Testis (tissue), 2 donors: ENCODE measurements around the gene HJV.

ENCODE experiments used
- POLR2A ChIP-seq: fragments of 450-650 bp; IDR thresholded peaks from one replicate; pipeline ENCODE4 v1.6.1; 2017; ENCODE audit warnings: antibody characterized with exemption, mild to moderate bottlenecking, moderate library complexity
- TF ChIP-seq, protein P1 (sequence below), 3 experiments: fragments of 450-650 bp in 2 of 3; fragments of 200-600 bp in 1 of 3; sonication (generic) in 1 of 3; IDR thresholded peaks; one replicate each; pipeline ENCODE4 v1.5.1; 2016 to 2019; ENCODE audit warnings: antibody characterized with exemption in 3 of 3, mild to moderate bottlenecking in 2 of 3, moderate library complexity in 1 of 3

DNA sequence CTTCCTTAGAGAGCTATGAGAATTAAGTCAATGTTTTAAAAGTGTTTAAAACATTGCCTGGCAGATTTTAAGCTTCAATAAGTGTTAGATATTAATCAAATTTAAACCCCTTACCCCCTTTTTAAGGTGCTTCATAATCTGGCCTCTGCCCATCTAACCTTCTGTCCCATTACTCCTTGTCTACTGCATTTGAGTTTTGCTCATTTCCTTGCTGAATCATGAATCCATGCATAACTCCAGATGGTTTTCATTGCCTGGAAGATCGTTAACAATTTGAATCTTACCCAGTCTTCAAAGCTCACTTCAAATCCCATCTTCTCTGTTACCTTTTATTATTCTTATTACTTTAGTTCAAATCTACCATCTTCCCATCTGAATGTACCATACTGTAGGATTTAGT lies 4.6 kb downstream of the HJV start:
- TF ChIP-seq, protein P1, sequence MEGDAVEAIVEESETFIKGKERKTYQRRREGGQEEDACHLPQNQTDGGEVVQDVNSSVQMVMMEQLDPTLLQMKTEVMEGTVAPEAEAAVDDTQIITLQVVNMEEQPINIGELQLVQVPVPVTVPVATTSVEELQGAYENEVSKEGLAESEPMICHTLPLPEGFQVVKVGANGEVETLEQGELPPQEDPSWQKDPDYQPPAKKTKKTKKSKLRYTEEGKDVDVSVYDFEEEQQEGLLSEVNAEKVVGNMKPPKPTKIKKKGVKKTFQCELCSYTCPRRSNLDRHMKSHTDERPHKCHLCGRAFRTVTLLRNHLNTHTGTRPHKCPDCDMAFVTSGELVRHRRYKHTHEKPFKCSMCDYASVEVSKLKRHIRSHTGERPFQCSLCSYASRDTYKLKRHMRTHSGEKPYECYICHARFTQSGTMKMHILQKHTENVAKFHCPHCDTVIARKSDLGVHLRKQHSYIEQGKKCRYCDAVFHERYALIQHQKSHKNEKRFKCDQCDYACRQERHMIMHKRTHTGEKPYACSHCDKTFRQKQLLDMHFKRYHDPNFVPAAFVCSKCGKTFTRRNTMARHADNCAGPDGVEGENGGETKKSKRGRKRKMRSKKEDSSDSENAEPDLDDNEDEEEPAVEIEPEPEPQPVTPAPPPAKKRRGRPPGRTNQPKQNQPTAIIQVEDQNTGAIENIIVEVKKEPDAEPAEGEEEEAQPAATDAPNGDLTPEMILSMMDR (IDR thresholded peaks at IDR 0.05) = no peak
- TF ChIP-seq POLR2A = no peak
